CD4-positive, CD25-positive, alpha-beta regulatory T cell (primary cell): Measurements from ENCODE around the gene PPP1R2B. TPM values are rescaled to one million over a fixed set of nuclear protein-coding genes. Genes with fewer than 3 reads are reported as not detected.

Source experiments
- ATAC-seq, 2 donors: fragments of 150-1000 bp; cut with Tn5 transposase; one replicate each; pipeline ENCODE4 v1.10.0; 2021; ENCODE audit warnings: low read depth in 2 of 2, moderate number of reproducible peaks in 2 of 2, moderate library complexity in 1 of 2
- DNase-seq, 3 donors: peaks; one replicate each; pipeline versions ENCODE4 v3.0.0 to v3.0.0-alpha.2; 2012 to 2022; ENCODE audit warnings: mixed read lengths in 1 of 3
- H3K27ac ChIP-seq: one replicate; pipeline ENCODE4 v1.7.0; 2013; ENCODE audit warnings: mild to moderate bottlenecking, low read length; ENCODE audit not compliant: insufficient read depth, poor library complexity, severe bottlenecking
- H3K27me3 ChIP-seq: one replicate; pipeline ENCODE4 v1.7.0; 2013; ENCODE audit warnings: low read length; ENCODE audit not compliant: control insufficient read depth, insufficient read depth
- H3K36me3 ChIP-seq: one replicate; pipeline ENCODE4 v1.7.0; 2013; ENCODE audit warnings: mild to moderate bottlenecking, low read length, moderate library complexity; ENCODE audit not compliant: control insufficient read depth, insufficient read depth
- H3K4me1 ChIP-seq: 2 replicates; pipeline ENCODE4 v1.7.0; 2013; ENCODE audit warnings: mild to moderate bottlenecking, low read length; ENCODE audit not compliant: insufficient read depth, control insufficient read depth, poor library complexity, severe bottlenecking
- H3K4me3 ChIP-seq: one replicate; pipeline ENCODE4 v1.7.0; 2013; ENCODE audit warnings: low read depth, mild to moderate bottlenecking, low read length, moderate library complexity
- H3K9me3 ChIP-seq, 2 experiments: 1 replicate in 1 of 2; 2 replicates in 1 of 2; pipeline ENCODE4 v1.7.0; 2013; ENCODE audit warnings: low read length in 2 of 2, mild to moderate bottlenecking in 1 of 2, moderate library complexity in 1 of 2; ENCODE audit not compliant: control insufficient read depth in 2 of 2
- H3K27ac Mint-ChIP-seq, 3 donors: one replicate each; pipeline ENCODE4 v1.8.0; 2020 to 2022; ENCODE audit warnings: mild to moderate bottlenecking in 3 of 3, mixed read lengths in 3 of 3, moderate library complexity in 2 of 3
- H3K27me3 Mint-ChIP-seq: one replicate; pipeline ENCODE4 v1.8.0; 2022; ENCODE audit warnings: mild to moderate bottlenecking, mixed read lengths
- H3K36me3 Mint-ChIP-seq: one replicate; pipeline ENCODE4 v1.8.0; 2020; ENCODE audit warnings: mixed read lengths
- H3K4me1 Mint-ChIP-seq, 4 donors: one replicate each; pipeline ENCODE4 v1.8.0; 2020 to 2022; ENCODE audit warnings: mixed read lengths in 4 of 4, mild to moderate bottlenecking in 1 of 4
- H3K4me3 Mint-ChIP-seq, 4 donors: one replicate each; pipeline ENCODE4 v1.8.0; 2020 to 2022; ENCODE audit warnings: mild to moderate bottlenecking in 4 of 4, mixed read lengths in 4 of 4, moderate library complexity in 3 of 4
- H3K9me3 Mint-ChIP-seq, 7 donors: one replicate each; pipeline ENCODE4 v1.8.0; 2020 to 2022; ENCODE audit warnings: mixed read lengths in 7 of 7, mild to moderate bottlenecking in 3 of 7, moderate library complexity in 2 of 7
- polyA plus RNA-seq, 4 donors: library from polyadenylated mRNA; unstranded; fragments of 300-500 nt; fragmentation: Illumina TruSeq; gene quantifications; one replicate each; pipeline ENCODE4 v1.2.3, GENCODE V29; 2021
- total RNA-seq: library from RNA; stranded (reverse); gene quantifications from one replicate; pipeline ENCODE4 v1.2.3, GENCODE V29; 2022

The PPP1R2B gene
- total RNA-seq (1.0 TPM), polyA plus RNA-seq (under 1 TPM; 0.10 to 0.30 (median 0.17) TPM)

- H3K4me1 ChIP-seq: no peaks in the 10 kb centered on the region
- H3K36me3 Mint-ChIP-seq: no peaks in the 10 kb centered on the region
- H3K4me1 Mint-ChIP-seq: no peaks in the 10 kb centered on the region
- ATAC-seq (no peak), DNase-seq (no peak)
- peaks cover 9 to 13% of the 10 kb centered on the region in 2 experiments for H3K9me3 ChIP-seq
- H3K27me3 ChIP-seq: peaks cover 5% of the 10 kb centered on the region
- peaks cover 36% of the 10 kb centered on the region for H3K27me3 Mint-ChIP-seq
- no peak within 1 kb of the TSS for H3K27ac ChIP-seq
- H3K27ac Mint-ChIP-seq: no peak within 1 kb of the TSS
- H3K9me3 Mint-ChIP-seq: peaks cover 0 to 42% (median 18%) of the 10 kb centered on the region in 7 donors
- no peak within 1 kb of the TSS for H3K4me3 Mint-ChIP-seq
- H3K36me3 ChIP-seq: no peaks in the 10 kb centered on the region
- no peak within 1 kb of the TSS for H3K4me3 ChIP-seq
Measured at GRCh38 chr5:156850206-156850751, at the start of gene PPP1R2B. Gene PPP1R2B (plus strand): TSS chr5:156850295. CDS start chr5:156850563, 268 bp downstream.

GRCh38 chr5:156800929-156801328 is 49.2 kb upstream of the PPP1R2B start:
- Histone ChIP-seq H3K4me1 (no peaks in the 10 kb centered on the region), H3K27ac (no peak overlapping the region), H3K36me3 (no peaks in the 10 kb centered on the region), H3K9me3 (no peaks in the 10 kb centered on the region), H3K4me3 (no peak overlapping the region), H3K27me3 (peaks cover 5% of the 10 kb centered on the region)
- ATAC-seq (no peak), DNase-seq (no peak)
- Mint-ChIP-seq H3K4me1 (no peaks in the 10 kb centered on the region), H3K27ac (no peak overlapping the region), H3K36me3 (no peaks in the 10 kb centered on the region), H3K27me3 (peaks cover 35% of the 10 kb centered on the region), H3K9me3 (peaks cover 0 to 4% (median 0%) of the 10 kb centered on the region in 7 donors), H3K4me3 (no peak overlapping the region)

GRCh38 chr5:156802501-156802900 is 47.6 kb upstream of the PPP1R2B start:
- no peak for DNase-seq
- Mint-ChIP-seq H3K27ac (no peak overlapping the region), H3K9me3 (peaks cover 0 to 2% (median 0%) of the 10 kb centered on the region in 7 donors), H3K4me3 (no peak overlapping the region), H3K36me3 (no peaks in the 10 kb centered on the region), H3K4me1 (no peaks in the 10 kb centered on the region), H3K27me3 (peaks cover 29% of the 10 kb centered on the region)
- Histone ChIP-seq H3K36me3 (no peaks in the 10 kb centered on the region), H3K4me3 (no peak overlapping the region), H3K9me3 (no peaks in the 10 kb centered on the region), H3K27me3 (no peaks in the 10 kb centered on the region), H3K4me1 (no peaks in the 10 kb centered on the region), H3K27ac (no peak overlapping the region)
- no peak for ATAC-seq

- H3K27ac Mint-ChIP-seq: no peak overlapping the region
Measured at GRCh38 chr5:156803404-156803803, 46.7 kb upstream of the PPP1R2B start.

GRCh38 chr5:156812959-156813358 is 37.1 kb upstream of the PPP1R2B start:
- H3K36me3 Mint-ChIP-seq: no peaks in the 10 kb centered on the region
- Histone ChIP-seq H3K27ac (no peak overlapping the region), H3K4me1 (no peaks in the 10 kb centered on the region), H3K4me3 (no peak overlapping the region), H3K27me3 (peaks cover 3% of the 10 kb centered on the region), H3K9me3 (no peaks in the 10 kb centered on the region), H3K36me3 (no peaks in the 10 kb centered on the region)
- H3K4me3 Mint-ChIP-seq: no peak overlapping the region
- no peaks in the 10 kb centered on the region for H3K4me1 Mint-ChIP-seq
- DNase-seq (no peak), ATAC-seq (no peak)
- H3K27me3 Mint-ChIP-seq: peaks cover 5% of the 10 kb centered on the region
- no peak overlapping the region for H3K27ac Mint-ChIP-seq
- peaks cover 0 to 10% (median 2%) of the 10 kb centered on the region in 7 donors for H3K9me3 Mint-ChIP-seq

More at GRCh38 chr5:156803404-156803803, 46.7 kb upstream of the PPP1R2B start:
- H3K36me3 Mint-ChIP-seq: no peaks in the 10 kb centered on the region
- Histone ChIP-seq H3K27me3 (no peaks in the 10 kb centered on the region), H3K36me3 (no peaks in the 10 kb centered on the region), H3K9me3 (no peaks in the 10 kb centered on the region), H3K4me3 (no peak overlapping the region), H3K27ac (no peak overlapping the region), H3K4me1 (no peaks in the 10 kb centered on the region)
- peaks cover 0 to 2% (median 0%) of the 10 kb centered on the region in 7 donors for H3K9me3 Mint-ChIP-seq
- ATAC-seq (no peak), DNase-seq (no peak)
- no peak overlapping the region for H3K4me3 Mint-ChIP-seq
- no peaks in the 10 kb centered on the region for H3K4me1 Mint-ChIP-seq
- peaks cover 29% of the 10 kb centered on the region for H3K27me3 Mint-ChIP-seq

GRCh38 chr5:156815988-156816599 is 34.0 kb upstream of the PPP1R2B start:
- Mint-ChIP-seq H3K36me3 (no peaks in the 10 kb centered on the region), H3K4me3 (no peak overlapping the region), H3K27me3 (peaks cover 5% of the 10 kb centered on the region), H3K27ac (no peak overlapping the region), H3K4me1 (no peaks in the 10 kb centered on the region), H3K9me3 (peaks cover 0 to 5% (median 2%) of the 10 kb centered on the region in 7 donors)
- Histone ChIP-seq H3K27ac (no peak overlapping the region), H3K27me3 (peaks cover 3% of the 10 kb centered on the region), H3K36me3 (no peaks in the 10 kb centered on the region), H3K4me3 (no peak overlapping the region), H3K9me3 (no peaks in the 10 kb centered on the region), H3K4me1 (no peaks in the 10 kb centered on the region)
- DNase-seq: peak in 1 of 3 donors; percentile 77
- ATAC-seq: no peak

GRCh38 chr5:156819537-156819936 is 30.6 kb upstream of the PPP1R2B start:
- Mint-ChIP-seq H3K27me3 (peaks cover 11% of the 10 kb centered on the region), H3K4me1 (no peaks in the 10 kb centered on the region), H3K4me3 (no peak overlapping the region), H3K27ac (no peak overlapping the region), H3K9me3 (no peaks in the 10 kb centered on the region), H3K36me3 (no peaks in the 10 kb centered on the region)
- no peaks in the 10 kb centered on the region for H3K4me1 ChIP-seq
- no peak overlapping the region for H3K27ac ChIP-seq
- no peak for ATAC-seq
- H3K4me3 ChIP-seq: no peak overlapping the region
- no peak for DNase-seq
- no peaks in the 10 kb centered on the region for H3K36me3 ChIP-seq
- H3K9me3 ChIP-seq: no peaks in the 10 kb centered on the region
- no peaks in the 10 kb centered on the region for H3K27me3 ChIP-seq
